ENCODE results near the gene FGF12. TPM values are rescaled to one million over a fixed set of nuclear protein-coding genes. Genes with fewer than 3 reads are reported as not detected.

The FGF12 gene
- polyA plus RNA-seq, 1 experiment, result not detected

GRCh38 chr3:192371870-192372400 lies 355.4 kb downstream of the FGF12 start:
- TF ChIP-seq, protein P1, sequence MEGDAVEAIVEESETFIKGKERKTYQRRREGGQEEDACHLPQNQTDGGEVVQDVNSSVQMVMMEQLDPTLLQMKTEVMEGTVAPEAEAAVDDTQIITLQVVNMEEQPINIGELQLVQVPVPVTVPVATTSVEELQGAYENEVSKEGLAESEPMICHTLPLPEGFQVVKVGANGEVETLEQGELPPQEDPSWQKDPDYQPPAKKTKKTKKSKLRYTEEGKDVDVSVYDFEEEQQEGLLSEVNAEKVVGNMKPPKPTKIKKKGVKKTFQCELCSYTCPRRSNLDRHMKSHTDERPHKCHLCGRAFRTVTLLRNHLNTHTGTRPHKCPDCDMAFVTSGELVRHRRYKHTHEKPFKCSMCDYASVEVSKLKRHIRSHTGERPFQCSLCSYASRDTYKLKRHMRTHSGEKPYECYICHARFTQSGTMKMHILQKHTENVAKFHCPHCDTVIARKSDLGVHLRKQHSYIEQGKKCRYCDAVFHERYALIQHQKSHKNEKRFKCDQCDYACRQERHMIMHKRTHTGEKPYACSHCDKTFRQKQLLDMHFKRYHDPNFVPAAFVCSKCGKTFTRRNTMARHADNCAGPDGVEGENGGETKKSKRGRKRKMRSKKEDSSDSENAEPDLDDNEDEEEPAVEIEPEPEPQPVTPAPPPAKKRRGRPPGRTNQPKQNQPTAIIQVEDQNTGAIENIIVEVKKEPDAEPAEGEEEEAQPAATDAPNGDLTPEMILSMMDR (IDR thresholded peaks at IDR 0.05; ENCODE audit: low read depth, low read length), result no peak
- Histone ChIP-seq H3K27ac (ENCODE audit: low read depth, low read length) (no peak overlapping the region), H3K27me3 (ENCODE audit: control insufficient read depth, insufficient read depth, low read length) (no peaks in the 10 kb centered on the region), H3K9me3 (ENCODE audit: control insufficient read depth, insufficient read depth, low read length) (no peaks in the 10 kb centered on the region), H3K4me3 (ENCODE audit: low read depth, low read length) (no peak overlapping the region)
- DNase-seq (ENCODE audit: low read depth, low spot score), result no peak
- POLR2A ChIA-PET, result no interaction called here
- CTCF ChIA-PET, result no interaction called here

DNA sequence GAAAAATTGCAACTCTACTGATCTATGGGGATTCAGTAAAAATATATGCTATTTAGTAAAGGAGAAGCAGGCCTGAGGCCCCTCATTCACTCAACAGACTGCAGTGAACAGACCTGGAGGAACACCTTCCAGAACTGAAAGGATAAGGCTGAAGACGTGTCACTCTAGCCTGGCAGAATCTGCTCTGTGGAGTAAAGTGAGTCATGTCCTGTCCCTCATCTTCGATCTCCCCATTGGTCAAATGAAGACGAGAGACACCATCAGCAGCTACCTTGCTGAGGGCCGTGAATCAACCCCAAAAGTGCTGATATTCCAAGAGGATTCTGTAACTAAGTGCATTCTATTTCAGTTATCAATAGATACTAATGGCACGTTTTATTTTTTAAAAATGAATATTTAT lies 359.7 kb downstream of the FGF12 start:
- TF ChIP-seq, protein P1 (IDR thresholded peaks at IDR 0.05; ENCODE audit: low read depth, low read length), result no peak
- no peak overlapping the region for H3K27ac ChIP-seq (ENCODE audit: low read depth, low read length)
- H3K4me3 ChIP-seq (ENCODE audit: low read depth, low read length), result no peak overlapping the region
- ChIA-PET CTCF (no interaction called here), POLR2A (no interaction called here)
- no peaks in the 10 kb centered on the region for H3K9me3 ChIP-seq (ENCODE audit: control insufficient read depth, insufficient read depth, low read length)
- H3K27me3 ChIP-seq (ENCODE audit: control insufficient read depth, insufficient read depth, low read length), result no peaks in the 10 kb centered on the region
- no peak for DNase-seq (ENCODE audit: low read depth, low spot score)

- ChIA-PET CTCF (no interaction called here), POLR2A (no interaction called here)
- no peak overlapping the region for H3K4me3 ChIP-seq (ENCODE audit: low read depth, low read length)
- H3K27ac ChIP-seq (ENCODE audit: low read depth, low read length), result no peak overlapping the region
- no peaks in the 10 kb centered on the region for H3K27me3 ChIP-seq (ENCODE audit: control insufficient read depth, insufficient read depth, low read length)
- no peaks in the 10 kb centered on the region for H3K9me3 ChIP-seq (ENCODE audit: control insufficient read depth, insufficient read depth, low read length)
- DNase-seq (ENCODE audit: low read depth, low spot score), result no peak
- TF ChIP-seq, protein P1 (IDR thresholded peaks at IDR 0.05; ENCODE audit: low read depth, low read length), result no peak
Observed at GRCh38 chr3:192366916-192367315, 360.4 kb downstream of the FGF12 start.

- ChIA-PET CTCF (no interaction called here), POLR2A (no interaction called here)
- Histone ChIP-seq H3K27ac (ENCODE audit: low read depth, low read length) (no peak overlapping the region), H3K9me3 (ENCODE audit: control insufficient read depth, insufficient read depth, low read length) (no peaks in the 10 kb centered on the region), H3K4me3 (ENCODE audit: low read depth, low read length) (no peak overlapping the region), H3K27me3 (ENCODE audit: control insufficient read depth, insufficient read depth, low read length) (no peaks in the 10 kb centered on the region)
- TF ChIP-seq, protein P1 (IDR thresholded peaks at IDR 0.05; ENCODE audit: low read depth, low read length), result no peak
- DNase-seq (ENCODE audit: low read depth, low spot score), result no peak
Observed at GRCh38 chr3:192365571-192365970, 361.8 kb downstream of the FGF12 start.

DNA sequence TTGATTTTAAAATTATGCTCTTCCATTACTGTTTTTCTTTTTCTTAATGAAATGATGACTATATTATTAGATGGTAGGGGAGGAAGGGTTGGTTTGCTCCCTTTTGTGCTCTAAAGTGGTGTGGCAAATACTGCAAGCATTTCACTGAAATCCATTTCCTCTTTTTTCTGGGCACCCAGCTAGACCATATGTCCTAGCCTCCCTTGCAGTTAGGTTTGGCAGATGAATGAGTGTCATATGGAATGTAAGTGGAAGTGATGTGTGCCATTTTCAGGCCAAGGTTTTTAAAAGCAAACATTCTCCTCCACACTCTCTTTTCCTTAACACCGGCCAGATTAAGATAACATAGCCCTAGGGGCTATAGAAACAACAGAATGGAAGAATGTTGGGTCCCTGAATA lies 363.0 kb downstream of the FGF12 start:
- ChIA-PET POLR2A (no interaction called here), CTCF (no interaction called here)
- Histone ChIP-seq H3K4me3 (ENCODE audit: low read depth, low read length) (no peak overlapping the region), H3K27me3 (ENCODE audit: control insufficient read depth, insufficient read depth, low read length) (no peaks in the 10 kb centered on the region), H3K27ac (ENCODE audit: low read depth, low read length) (no peak overlapping the region), H3K9me3 (ENCODE audit: control insufficient read depth, insufficient read depth, low read length) (no peaks in the 10 kb centered on the region)
- DNase-seq (ENCODE audit: low read depth, low spot score), result no peak
- TF ChIP-seq, protein P1 (IDR thresholded peaks at IDR 0.05; ENCODE audit: low read depth, low read length), result no peak
